ENCODE data around the gene LAMC1.

Gene LAMC1

GRCh38 chr1:183193963-183194525 is 170.8 kb downstream of the LAMC1 start:
- H3K27ac ChIP-seq = no peak overlapping the region
- TF ChIP-seq, protein P1, sequence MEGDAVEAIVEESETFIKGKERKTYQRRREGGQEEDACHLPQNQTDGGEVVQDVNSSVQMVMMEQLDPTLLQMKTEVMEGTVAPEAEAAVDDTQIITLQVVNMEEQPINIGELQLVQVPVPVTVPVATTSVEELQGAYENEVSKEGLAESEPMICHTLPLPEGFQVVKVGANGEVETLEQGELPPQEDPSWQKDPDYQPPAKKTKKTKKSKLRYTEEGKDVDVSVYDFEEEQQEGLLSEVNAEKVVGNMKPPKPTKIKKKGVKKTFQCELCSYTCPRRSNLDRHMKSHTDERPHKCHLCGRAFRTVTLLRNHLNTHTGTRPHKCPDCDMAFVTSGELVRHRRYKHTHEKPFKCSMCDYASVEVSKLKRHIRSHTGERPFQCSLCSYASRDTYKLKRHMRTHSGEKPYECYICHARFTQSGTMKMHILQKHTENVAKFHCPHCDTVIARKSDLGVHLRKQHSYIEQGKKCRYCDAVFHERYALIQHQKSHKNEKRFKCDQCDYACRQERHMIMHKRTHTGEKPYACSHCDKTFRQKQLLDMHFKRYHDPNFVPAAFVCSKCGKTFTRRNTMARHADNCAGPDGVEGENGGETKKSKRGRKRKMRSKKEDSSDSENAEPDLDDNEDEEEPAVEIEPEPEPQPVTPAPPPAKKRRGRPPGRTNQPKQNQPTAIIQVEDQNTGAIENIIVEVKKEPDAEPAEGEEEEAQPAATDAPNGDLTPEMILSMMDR (IDR thresholded peaks at IDR 0.05) = no peak

GRCh38 chr1:183194527-183195141 is 171.4 kb downstream of the LAMC1 start:
- Histone ChIP-seq H3K4me3 (no peak overlapping the region), H3K27ac (no peak overlapping the region)
- no peak for DNase-seq (ENCODE audit: low spot score)
- TF ChIP-seq, protein P1 (IDR thresholded peaks at IDR 0.05) = no peak

More at GRCh38 chr1:183193963-183194525, 170.8 kb downstream of the LAMC1 start:
- DNase-seq (ENCODE audit: low spot score) = no peak
- no peak overlapping the region for H3K4me3 ChIP-seq

DNA sequence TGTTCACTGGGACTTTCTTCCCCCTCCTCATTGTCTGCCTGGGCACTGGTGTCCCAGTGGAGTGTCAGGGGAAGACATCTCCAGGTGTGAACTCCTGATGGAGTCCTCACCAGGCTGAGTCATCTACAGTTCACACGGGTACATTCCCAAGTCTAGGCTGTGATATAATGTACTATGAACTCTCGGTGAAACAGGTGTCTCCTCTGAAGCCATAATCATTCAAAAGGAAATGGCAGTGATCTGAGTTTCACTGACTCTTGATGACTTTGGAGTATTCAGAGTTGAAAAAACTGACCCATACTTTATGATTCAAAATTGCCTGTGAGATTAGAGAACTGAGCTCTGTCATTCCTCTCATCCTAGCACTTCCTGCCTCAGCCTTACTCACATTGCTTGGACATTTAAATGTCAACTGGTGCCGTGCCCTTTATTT is 171.9 kb downstream of the LAMC1 start:
- no peak for DNase-seq (ENCODE audit: low spot score)
- no peak overlapping the region for H3K27ac ChIP-seq
- TF ChIP-seq, protein P1 (IDR thresholded peaks at IDR 0.05) = no peak
- no peak overlapping the region for H3K4me3 ChIP-seq

All from coronary artery (tissue), 2 donors.